ENCODE data around the gene KIAA2012.

- TF ChIP-seq ZNF274 (IDR thresholded peaks at IDR 0.05; ENCODE audit: low read depth, low read length), result no peak
- TF ChIP-seq YY1 (IDR thresholded peaks at IDR 0.05; ENCODE audit: insufficient read depth, insufficient read length), result no peak
- no peak for TF ChIP-seq SUZ12 (IDR thresholded peaks at IDR 0.05; ENCODE audit: extremely low read depth, insufficient read depth, insufficient read length)
Observed at GRCh38 chr2:202108345-202108744, 35.3 kb downstream of the KIAA2012 start.

All from NT2/D1 (cell line).